ENCODE results near the gene PELI1. TPM values are rescaled to one million over a fixed set of nuclear protein-coding genes. Genes with fewer than 3 reads are reported as not detected.

PELI1 gene
- total and polyA plus RNA-seq, 7 donors: 4.4 to 7.6 (median 6.9) TPM

DNA sequence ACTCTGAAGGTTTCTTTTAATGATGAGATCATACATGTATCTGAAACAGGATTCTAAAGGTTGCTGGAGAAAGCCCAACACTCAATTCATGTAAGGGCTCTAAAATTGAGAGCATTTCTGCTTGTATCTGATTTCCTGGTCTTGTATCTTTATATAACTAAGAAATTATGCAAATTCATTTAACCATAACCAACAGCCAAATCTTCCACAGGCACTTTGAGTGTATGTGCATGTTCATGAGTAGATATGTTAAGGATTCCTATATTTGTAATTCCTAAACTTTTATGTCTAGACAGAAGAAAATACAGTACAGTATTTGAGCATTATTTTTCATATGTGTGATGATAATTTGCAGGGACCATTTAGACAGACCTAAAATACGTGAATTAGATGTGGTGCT lies 20.4 kb upstream of the PELI1 start:
- intact Hi-C loops (cut with DNase I): loop anchor here in 1 of 2 donors (5.0 kb wide), 1 partner anchor 383 kb away; no protein-coding TSS in a partner anchor
- DNase-seq: no peak
- 92 to 98% (median 97%) methylated on average over 1 of the region's 1 CpG for WGBS, 3 donors

DNA sequence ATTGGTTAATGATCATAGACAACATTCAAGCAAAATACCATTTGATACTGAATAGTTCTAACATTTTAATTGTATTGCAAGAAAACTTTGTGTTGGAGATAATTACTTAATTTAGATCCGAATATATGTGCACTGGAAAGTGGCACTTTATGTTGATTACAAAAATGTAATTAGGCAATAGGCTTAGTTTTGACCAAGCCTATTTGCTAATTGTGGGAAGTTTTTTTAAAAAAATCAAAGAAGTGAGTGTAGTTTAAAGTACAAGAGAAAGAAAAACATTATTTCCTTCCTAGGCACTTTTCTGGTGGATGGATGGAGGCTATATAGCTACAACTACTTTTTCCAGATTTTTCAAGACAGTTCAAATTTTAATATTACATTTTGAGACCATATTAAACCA lies 18.3 kb upstream of the PELI1 start:
- TF ChIP-seq, protein P1, sequence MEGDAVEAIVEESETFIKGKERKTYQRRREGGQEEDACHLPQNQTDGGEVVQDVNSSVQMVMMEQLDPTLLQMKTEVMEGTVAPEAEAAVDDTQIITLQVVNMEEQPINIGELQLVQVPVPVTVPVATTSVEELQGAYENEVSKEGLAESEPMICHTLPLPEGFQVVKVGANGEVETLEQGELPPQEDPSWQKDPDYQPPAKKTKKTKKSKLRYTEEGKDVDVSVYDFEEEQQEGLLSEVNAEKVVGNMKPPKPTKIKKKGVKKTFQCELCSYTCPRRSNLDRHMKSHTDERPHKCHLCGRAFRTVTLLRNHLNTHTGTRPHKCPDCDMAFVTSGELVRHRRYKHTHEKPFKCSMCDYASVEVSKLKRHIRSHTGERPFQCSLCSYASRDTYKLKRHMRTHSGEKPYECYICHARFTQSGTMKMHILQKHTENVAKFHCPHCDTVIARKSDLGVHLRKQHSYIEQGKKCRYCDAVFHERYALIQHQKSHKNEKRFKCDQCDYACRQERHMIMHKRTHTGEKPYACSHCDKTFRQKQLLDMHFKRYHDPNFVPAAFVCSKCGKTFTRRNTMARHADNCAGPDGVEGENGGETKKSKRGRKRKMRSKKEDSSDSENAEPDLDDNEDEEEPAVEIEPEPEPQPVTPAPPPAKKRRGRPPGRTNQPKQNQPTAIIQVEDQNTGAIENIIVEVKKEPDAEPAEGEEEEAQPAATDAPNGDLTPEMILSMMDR (IDR thresholded peaks at IDR 0.05): no peak
- no peak overlapping the region for H3K27ac ChIP-seq
- intact Hi-C loops (cut with DNase I): no loop called here

More for the DNA sequence above, 20.4 kb upstream of the PELI1 start:
- TF ChIP-seq, protein P1 (IDR thresholded peaks at IDR 0.05): no peak
- no peaks in the 10 kb centered on the region for H3K9me3 ChIP-seq
- H3K27me3 ChIP-seq (ENCODE audit: insufficient read depth in 3 of 3, low read length in 2 of 3): no peaks in the 10 kb centered on the region
- H3K27ac ChIP-seq: no peak overlapping the region
- no peaks in the 10 kb centered on the region for H3K4me1 ChIP-seq
- ATAC-seq: no peak
- H3K4me3 ChIP-seq: no peak overlapping the region
- H3K36me3 ChIP-seq (ENCODE audit: insufficient read depth in 1 of 2, low read depth in 1 of 2): no peaks in the 10 kb centered on the region

DNA sequence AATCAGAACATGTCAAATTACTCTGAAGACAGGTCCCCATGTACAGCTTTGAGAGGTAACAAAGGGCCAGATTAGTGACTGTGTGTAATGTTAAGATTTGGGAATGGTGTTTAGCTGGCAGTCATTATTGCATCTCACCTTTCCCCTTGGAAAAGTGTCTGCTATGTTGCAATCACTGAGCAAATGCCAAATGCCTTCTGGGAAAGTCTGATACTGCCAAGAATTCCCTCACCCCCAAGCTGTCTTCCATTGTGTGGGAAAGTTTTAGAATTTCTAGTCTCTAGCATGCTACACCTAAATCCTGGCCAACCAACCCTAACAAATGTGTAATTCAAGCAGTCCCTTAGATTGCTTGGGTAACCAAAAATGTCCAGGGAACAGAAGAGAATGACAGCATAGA lies 13.6 kb upstream of the PELI1 start:
- DNase-seq (no peak), ATAC-seq (peak in 3 of 4 donors; percentile 46 to 62 (median 59))
- Histone ChIP-seq H3K27ac (no peak overlapping the region), H3K27me3 (ENCODE audit: insufficient read depth in 3 of 3, low read length in 2 of 3) (no peaks in the 10 kb centered on the region), H3K36me3 (ENCODE audit: insufficient read depth in 1 of 2, low read depth in 1 of 2) (no peaks in the 10 kb centered on the region), H3K9me3 (no peaks in the 10 kb centered on the region), H3K4me3 (no peak overlapping the region), H3K4me1 (peaks cover 7% of the 10 kb centered on the region)
- TF ChIP-seq, protein P1 (IDR thresholded peaks at IDR 0.05): no peak
- intact Hi-C loops (cut with DNase I): no loop called here

More for the DNA sequence above, 18.3 kb upstream of the PELI1 start:
- Histone ChIP-seq H3K4me1 (peaks cover 5% of the 10 kb centered on the region), H3K27me3 (ENCODE audit: insufficient read depth in 3 of 3, low read length in 2 of 3) (no peaks in the 10 kb centered on the region), H3K4me3 (no peak overlapping the region), H3K36me3 (ENCODE audit: insufficient read depth in 1 of 2, low read depth in 1 of 2) (no peaks in the 10 kb centered on the region), H3K9me3 (no peaks in the 10 kb centered on the region)
- WGBS, 3 donors: 88 to 91% (median 90%) methylated on average over 1 of the region's 1 CpG
- DNase-seq (no peak), ATAC-seq (no peak)

DNA sequence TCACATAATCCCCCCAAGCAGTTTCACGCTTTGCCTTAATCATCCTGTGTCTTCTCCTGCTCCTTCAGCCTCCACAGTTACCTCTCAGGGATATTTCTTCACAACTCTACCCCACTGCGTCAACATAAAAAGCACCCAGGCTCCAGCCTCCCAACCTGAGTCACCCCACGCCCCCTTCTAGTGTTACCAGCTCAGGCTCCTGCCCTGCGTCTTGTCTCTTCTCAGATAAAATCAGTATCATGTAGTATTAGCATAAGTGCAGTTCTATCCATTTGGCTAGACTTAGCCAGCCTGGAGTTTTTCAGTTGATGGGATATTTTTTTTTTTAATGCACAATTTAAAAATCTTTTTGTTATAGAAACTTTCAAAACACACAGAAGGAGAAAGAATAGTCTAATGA lies 9.6 kb upstream of the PELI1 start:
- ATAC-seq (peak in 3 of 4 donors; percentile 58 to 81 (median 73)), DNase-seq (no peak)
- intact Hi-C loops (cut with DNase I): no loop called here
- Histone ChIP-seq H3K27me3 (ENCODE audit: insufficient read depth in 3 of 3, low read length in 2 of 3) (no peaks in the 10 kb centered on the region), H3K36me3 (ENCODE audit: insufficient read depth in 1 of 2, low read depth in 1 of 2) (no peaks in the 10 kb centered on the region), H3K4me1 (peaks cover 12% of the 10 kb centered on the region), H3K27ac (no peak overlapping the region), H3K4me3 (no peak overlapping the region), H3K9me3 (no peaks in the 10 kb centered on the region)
- 54 to 84% (median 69%) methylated on average over 4 of the region's 4 CpGs for WGBS, 3 donors
- TF ChIP-seq, protein P1 (IDR thresholded peaks at IDR 0.05): no peak

DNA sequence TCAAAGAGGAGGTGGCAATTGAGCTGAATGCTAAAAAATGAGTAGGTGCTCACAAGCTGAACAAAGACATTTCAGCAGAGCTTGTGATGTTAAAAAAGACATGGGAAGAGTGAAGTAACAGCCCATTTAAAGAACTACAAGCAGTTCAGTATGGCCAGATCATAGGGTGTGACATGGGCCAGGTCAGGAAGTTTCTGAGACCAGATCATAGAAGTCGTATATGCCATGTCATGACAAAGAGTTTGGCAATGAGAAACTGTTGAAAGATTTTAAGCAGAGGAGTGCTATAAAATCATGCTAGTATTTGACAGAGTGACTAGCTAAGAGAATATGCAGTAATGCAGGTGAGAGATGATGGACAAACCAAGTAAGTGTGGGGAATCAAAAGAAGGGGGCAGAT lies 7.3 kb upstream of the PELI1 start:
- ATAC-seq: no peak
- Histone ChIP-seq H3K9me3 (no peaks in the 10 kb centered on the region), H3K4me3 (no peak overlapping the region), H3K27me3 (ENCODE audit: insufficient read depth in 3 of 3, low read length in 2 of 3) (no peaks in the 10 kb centered on the region), H3K36me3 (ENCODE audit: insufficient read depth in 1 of 2, low read depth in 1 of 2) (no peaks in the 10 kb centered on the region), H3K4me1 (peaks cover 5% of the 10 kb centered on the region), H3K27ac (no peak overlapping the region)
- intact Hi-C loops (cut with DNase I): no loop called here
- WGBS, 3 donors: 34 to 71% (median 67%) methylated on average over 1 of the region's 1 CpG
- DNase-seq: no peak
- TF ChIP-seq, protein P1 (IDR thresholded peaks at IDR 0.05): no peak

Measured in psoas muscle (tissue), 8 donors.